Sigmoid colon (tissue), 7 donors: ENCODE data around the gene SEPTIN8. TPM values are rescaled to one million over a fixed set of nuclear protein-coding genes. Genes with fewer than 3 reads are reported as not detected.

Experiments used
- DNase-seq: peaks from one replicate; pipeline ENCODE4 v3.0.0-alpha.2; 2019
- H3K27ac ChIP-seq, 4 donors: fragments of 200-600 bp; sonication (generic); one replicate each; pipeline ENCODE4 v1.5.1; 2016 to 2019; ENCODE audit warnings: mild to moderate bottlenecking in 1 of 4
- H3K27me3 ChIP-seq, 3 donors: fragments of 200-600 bp; sonication (generic); one replicate each; pipeline ENCODE4 v1.5.1; 2019; ENCODE audit warnings: mild to moderate bottlenecking in 1 of 3
- H3K36me3 ChIP-seq, 4 donors: fragments of 200-600 bp; sonication (generic); one replicate each; pipeline ENCODE4 v1.5.1; 2016 to 2019
- H3K4me1 ChIP-seq, 4 donors: fragments of 200-600 bp; sonication (generic); one replicate each; pipeline ENCODE4 v1.5.1; 2017 to 2019
- H3K4me3 ChIP-seq, 4 donors: fragments of 200-600 bp; sonication (generic); one replicate each; pipeline ENCODE4 v1.5.1; 2017 to 2019; ENCODE audit warnings: mild to moderate bottlenecking in 2 of 4, moderate library complexity in 1 of 4
- H3K9me3 ChIP-seq, 4 donors: fragments of 200-600 bp in 3 of 4; sonication (generic) in 3 of 4; one replicate each; pipeline versions ENCODE4 v1.5.1 to v1.6.1; 2013 to 2019
- CTCF ChIP-seq, 4 experiments: fragments of 450-650 bp in 3 of 4; fragments of 200-600 bp in 1 of 4; IDR thresholded peaks; one replicate each; pipeline ENCODE4 v1.5.1; 2016 to 2019; ENCODE audit warnings: antibody characterized with exemption in 4 of 4, mild to moderate bottlenecking in 3 of 4, moderate library complexity in 2 of 4
- EP300 ChIP-seq, 4 donors: sonication (generic); formaldehyde crosslinking; IDR thresholded peaks; one replicate each; pipeline ENCODE4 v1.6.1; 2017; ENCODE audit warnings: antibody characterized with exemption in 4 of 4
- POLR2A ChIP-seq, 2 donors: fragments of 450-650 bp; IDR thresholded peaks; one replicate each; pipeline ENCODE4 v1.6.1; 2016; ENCODE audit warnings: antibody characterized with exemption in 2 of 2, mild to moderate bottlenecking in 2 of 2, moderate library complexity in 2 of 2
- POLR2AphosphoS5 ChIP-seq, 4 donors: sonication (generic); formaldehyde crosslinking; IDR thresholded peaks; one replicate each; pipeline ENCODE4 v1.6.1; 2017; ENCODE audit warnings: antibody characterized with exemption in 4 of 4
- WGBS, 2 donors: extraction: QIAGEN DNeasy Blood & Tissue Kit; methylation state at CpG; one replicate each; pipeline ENCODE4 v1.1.7; 2013; 5-methylcytosine and 5-hydroxymethylcytosine counted together
- intact Hi-C: fragments of 100-400 bp; cut with DNase I; formaldehyde crosslinking; loops from one replicate; pipeline ENCODE4 v1.15.1; 2023
- polyA plus RNA-seq, 3 donors: library from polyadenylated mRNA; stranded (reverse); fragments of 200-250 nt; gene quantifications; one replicate each; pipeline ENCODE4 v1.2.3, GENCODE V29; 2013
- total RNA-seq, 4 donors: library from RNA; depleted of rRNA; stranded (reverse); fragments of >200 nt; gene quantifications; one replicate each; pipeline ENCODE4 v1.1.0, GENCODE V29; 2016
- donor health status: healthy with polysubstance abuse.
- donor health status: Bipolar disorder and iron deficiency.
- donor health status: healthy.

The SEPTIN8 gene
- total and polyA plus RNA-seq, 7 donors, result 19.2 to 38.0 (median 30.7) TPM

GRCh38 chr5:132775476-132775961 lies 1.5 kb downstream of the SEPTIN8 start:
- DNase-seq, result peak; percentile 47
- peaks cover 0 to 52% (median 36%) of the 10 kb centered on the region in 4 donors for H3K4me1 ChIP-seq
- H3K4me3 ChIP-seq, result peak overlapping the region in 2 of 4 donors; percentile 78 to 79
- intact Hi-C loops, result loop anchor here (5.0 kb wide), 2 partner anchors 47 to 278 kb away; no protein-coding TSS in a partner anchor
- no peaks in the 10 kb centered on the region for H3K36me3 ChIP-seq
- WGBS, 2 donors, result 27 to 55% methylated on average over 7 of the region's 7 CpGs
- H3K27me3 ChIP-seq, result no peaks in the 10 kb centered on the region
- TF ChIP-seq POLR2AphosphoS5 (IDR thresholded peaks at IDR 0.05) (no peak), CTCF (IDR thresholded peaks at IDR 0.05) (no peak), EP300 (IDR thresholded peaks at IDR 0.05) (no peak), POLR2A (IDR thresholded peaks at IDR 0.05) (no peak)
- peak overlapping the region; percentile 75 to 82 (median 78) for H3K27ac ChIP-seq
- H3K9me3 ChIP-seq, result no peaks in the 10 kb centered on the region

GRCh38 chr5:132774896-132775295 lies 2.1 kb downstream of the SEPTIN8 start:
- peaks cover 0 to 52% (median 36%) of the 10 kb centered on the region in 4 donors for H3K4me1 ChIP-seq
- H3K27me3 ChIP-seq, result no peaks in the 10 kb centered on the region
- TF ChIP-seq POLR2A (IDR thresholded peaks at IDR 0.05) (no peak), EP300 (IDR thresholded peaks at IDR 0.05) (no peak), POLR2AphosphoS5 (IDR thresholded peaks at IDR 0.05) (no peak), CTCF (IDR thresholded peaks at IDR 0.05) (no peak)
- DNase-seq, result peak; percentile 60
- WGBS, 2 donors, result 76% methylated on average over 5 of the region's 5 CpGs
- intact Hi-C loops, result loop anchor here (5.0 kb wide), 2 partner anchors 47 to 278 kb away; no protein-coding TSS in a partner anchor
- no peaks in the 10 kb centered on the region for H3K9me3 ChIP-seq
- no peaks in the 10 kb centered on the region for H3K36me3 ChIP-seq
- peak overlapping the region in 3 of 4 donors; percentile 5 to 82 (median 75) for H3K27ac ChIP-seq
- H3K4me3 ChIP-seq, result no peak overlapping the region

- intact Hi-C loops, result no loop called here
- Histone ChIP-seq H3K4me1 (peaks cover 0 to 52% (median 36%) of the 10 kb centered on the region in 4 donors), H3K4me3 (no peak overlapping the region), H3K9me3 (no peaks in the 10 kb centered on the region), H3K27ac (peak overlapping the region in 2 of 4 donors; percentile 28 to 75), H3K27me3 (no peaks in the 10 kb centered on the region), H3K36me3 (no peaks in the 10 kb centered on the region)
- 61 to 82% methylated on average over 3 of the region's 3 CpGs for WGBS, 2 donors
- DNase-seq, result peak; percentile 46
- TF ChIP-seq EP300 (IDR thresholded peaks at IDR 0.05) (no peak), CTCF (IDR thresholded peaks at IDR 0.05) (no peak), POLR2AphosphoS5 (IDR thresholded peaks at IDR 0.05) (no peak), POLR2A (IDR thresholded peaks at IDR 0.05) (no peak)
Observed at GRCh38 chr5:132774406-132774805, 2.6 kb downstream of the SEPTIN8 start.

GRCh38 chr5:132773601-132774355 lies 3.3 kb downstream of the SEPTIN8 start:
- TF ChIP-seq POLR2AphosphoS5 (IDR thresholded peaks at IDR 0.05), result no peak
- peaks cover 0 to 52% (median 36%) of the 10 kb centered on the region in 4 donors for H3K4me1 ChIP-seq
- DNase-seq, result peak; percentile 47
- intact Hi-C loops, result no loop called here
- no peak overlapping the region for H3K4me3 ChIP-seq
- H3K9me3 ChIP-seq, result no peaks in the 10 kb centered on the region
- H3K27ac ChIP-seq, result no peak overlapping the region
- H3K36me3 ChIP-seq, result no peaks in the 10 kb centered on the region
- WGBS, 2 donors, result 81 to 90% methylated on average over 12 of the region's 12 CpGs
- no peaks in the 10 kb centered on the region for H3K27me3 ChIP-seq

GRCh38 chr5:132773114-132773513 lies 3.9 kb downstream of the SEPTIN8 start:
- TF ChIP-seq POLR2A (IDR thresholded peaks at IDR 0.05), result no peak
- TF ChIP-seq EP300 (IDR thresholded peaks at IDR 0.05), result no peak
- no peak for TF ChIP-seq CTCF (IDR thresholded peaks at IDR 0.05)
- TF ChIP-seq POLR2AphosphoS5 (IDR thresholded peaks at IDR 0.05), result no peak
- WGBS, 2 donors, result 84 to 86% methylated on average over 5 of the region's 5 CpGs
- H3K4me3 ChIP-seq, result no peak overlapping the region
- no peaks in the 10 kb centered on the region for H3K36me3 ChIP-seq
- intact Hi-C loops, result no loop called here
- DNase-seq, result peak; percentile 37
- no peaks in the 10 kb centered on the region for H3K27me3 ChIP-seq
- no peaks in the 10 kb centered on the region for H3K9me3 ChIP-seq
- no peak overlapping the region for H3K27ac ChIP-seq
- H3K4me1 ChIP-seq, result peaks cover 0 to 53% (median 39%) of the 10 kb centered on the region in 4 donors
